ENCODE data around the gene MICU1.
"Not testable (repeated sequence)": the region's sequence is repeated elsewhere in the genome, so short reads cannot be mapped to it uniquely, and the experiment has no call there.

MICU1 gene

GRCh38 chr10:72337039-72337629 is 288.7 kb downstream of the MICU1 start:
- DNase-seq, result peak in 1 of 2 experiments; percentile 44

DNA sequence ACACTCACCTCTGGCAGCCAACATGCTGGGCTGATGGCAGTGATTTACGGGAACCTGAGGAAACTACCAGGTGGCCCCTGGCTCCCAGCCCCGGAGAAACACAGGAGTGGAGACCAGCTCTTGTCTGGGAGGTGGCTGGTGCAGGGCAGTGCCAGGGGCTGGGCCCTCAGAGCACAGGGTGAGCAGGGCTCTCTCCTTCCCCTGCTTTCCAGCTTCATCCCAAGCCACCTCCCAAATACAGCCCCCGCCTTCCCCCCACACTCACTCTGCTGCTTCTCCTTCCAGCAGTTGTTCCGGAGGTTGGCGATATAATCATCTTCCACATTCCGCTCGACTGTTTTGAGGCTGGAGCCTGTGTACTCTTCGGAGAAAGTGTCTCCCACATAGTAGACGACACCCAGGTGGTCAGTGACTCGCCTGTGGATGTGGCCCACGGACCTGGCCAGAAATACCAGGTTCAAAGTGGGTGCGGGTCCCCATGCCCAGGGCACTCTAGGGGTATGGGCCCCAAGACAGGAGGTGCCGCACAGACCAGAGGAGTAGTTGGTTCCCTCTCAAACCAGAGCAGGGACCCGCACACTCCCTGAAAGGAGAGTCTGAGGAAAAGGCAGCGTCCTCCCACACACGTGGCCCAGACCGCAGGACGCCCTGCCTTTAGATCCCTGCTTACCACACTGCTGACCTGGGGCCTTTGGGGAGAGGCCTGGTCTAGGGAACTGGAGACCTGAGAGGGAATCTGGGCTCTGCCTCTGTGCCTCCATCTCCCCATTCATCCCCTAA is 289.4 kb downstream of the MICU1 start:
- DNase-seq, result no peak

GRCh38 chr10:72335394-72336258 is 290.3 kb downstream of the MICU1 start:
- DNase-seq, result no peak

- DNase-seq, result peak in 1 of 2 experiments; percentile 55
Measured at GRCh38 chr10:72334825-72335393, 291.0 kb downstream of the MICU1 start.

DNA sequence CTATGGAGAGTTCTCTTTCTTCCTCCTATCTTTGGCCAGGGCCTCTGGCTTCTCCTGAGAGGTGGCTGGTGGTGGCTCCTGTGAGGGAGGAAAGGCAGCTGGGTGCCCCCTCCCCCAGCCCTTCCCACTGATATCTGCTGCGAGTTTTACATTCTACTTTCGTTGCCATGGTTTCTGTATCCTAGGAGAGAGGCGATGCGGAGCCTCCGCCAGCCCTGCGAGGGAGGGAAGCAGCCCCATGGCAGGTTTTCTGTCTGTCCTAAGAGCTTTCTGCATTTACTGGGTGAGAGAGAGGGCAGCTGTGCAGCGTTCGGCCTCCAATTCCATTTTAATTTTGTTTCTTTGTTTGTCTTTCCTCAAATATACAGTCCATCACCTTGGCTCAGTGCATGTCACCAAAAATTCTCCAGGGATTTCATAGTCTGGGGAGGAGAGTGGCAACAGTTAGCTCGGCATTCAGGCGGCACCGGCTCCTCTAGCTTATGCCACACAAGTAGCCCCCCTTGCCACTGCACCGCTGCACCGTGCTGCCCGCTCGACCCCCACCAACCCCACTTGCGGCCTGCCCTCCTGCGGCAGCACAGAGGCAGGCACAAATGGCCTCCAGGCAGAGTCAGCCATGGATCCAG is 291.6 kb downstream of the MICU1 start:
- DNase-seq, result no peak

DNA sequence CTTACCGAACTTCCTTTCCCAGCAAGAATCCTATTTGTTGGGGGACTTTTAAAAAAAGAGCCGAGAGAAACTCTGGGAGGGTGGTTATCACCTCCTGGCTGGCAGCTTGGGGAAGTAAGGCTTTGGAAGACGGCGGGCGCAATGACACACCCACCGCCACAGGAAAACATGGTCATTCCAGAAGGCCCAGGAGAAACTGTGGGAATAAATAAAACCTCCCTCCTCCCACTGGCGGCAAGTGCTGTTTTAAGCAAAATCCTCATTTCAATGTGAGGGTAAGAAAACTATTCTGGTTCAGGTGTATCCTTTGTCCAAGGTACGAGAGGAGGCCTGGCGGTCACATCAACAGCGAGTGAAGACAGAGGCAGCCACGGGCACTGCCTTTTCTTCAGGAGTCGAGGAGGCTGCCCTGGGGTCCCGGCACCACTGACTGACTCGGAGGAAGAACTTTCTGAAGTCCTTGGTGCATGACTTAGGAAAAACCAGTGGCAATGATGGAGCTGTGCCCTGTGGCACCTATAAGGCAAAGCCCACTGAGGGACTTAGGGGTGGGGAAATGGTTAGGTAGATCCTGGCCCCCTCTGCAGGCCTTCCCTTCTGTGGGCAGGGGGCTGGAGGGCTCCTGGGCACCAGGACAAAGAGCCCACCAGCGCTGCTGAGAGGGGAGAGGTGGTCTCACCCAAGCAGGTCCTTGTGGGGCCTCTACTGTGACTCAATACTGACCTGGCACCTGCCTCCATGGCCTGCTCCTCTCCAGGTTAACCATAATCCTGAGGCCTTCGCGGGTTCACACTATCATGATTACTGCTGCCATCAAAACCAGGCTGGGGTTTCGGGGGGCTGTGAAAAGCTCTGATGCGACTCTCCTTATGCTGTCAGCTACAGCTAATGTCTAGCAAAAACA is 292.5 kb downstream of the MICU1 start:
- DNase-seq, result no peak

- no peak for DNase-seq
Measured at GRCh38 chr10:72332423-72333111, 293.3 kb downstream of the MICU1 start.

DNA sequence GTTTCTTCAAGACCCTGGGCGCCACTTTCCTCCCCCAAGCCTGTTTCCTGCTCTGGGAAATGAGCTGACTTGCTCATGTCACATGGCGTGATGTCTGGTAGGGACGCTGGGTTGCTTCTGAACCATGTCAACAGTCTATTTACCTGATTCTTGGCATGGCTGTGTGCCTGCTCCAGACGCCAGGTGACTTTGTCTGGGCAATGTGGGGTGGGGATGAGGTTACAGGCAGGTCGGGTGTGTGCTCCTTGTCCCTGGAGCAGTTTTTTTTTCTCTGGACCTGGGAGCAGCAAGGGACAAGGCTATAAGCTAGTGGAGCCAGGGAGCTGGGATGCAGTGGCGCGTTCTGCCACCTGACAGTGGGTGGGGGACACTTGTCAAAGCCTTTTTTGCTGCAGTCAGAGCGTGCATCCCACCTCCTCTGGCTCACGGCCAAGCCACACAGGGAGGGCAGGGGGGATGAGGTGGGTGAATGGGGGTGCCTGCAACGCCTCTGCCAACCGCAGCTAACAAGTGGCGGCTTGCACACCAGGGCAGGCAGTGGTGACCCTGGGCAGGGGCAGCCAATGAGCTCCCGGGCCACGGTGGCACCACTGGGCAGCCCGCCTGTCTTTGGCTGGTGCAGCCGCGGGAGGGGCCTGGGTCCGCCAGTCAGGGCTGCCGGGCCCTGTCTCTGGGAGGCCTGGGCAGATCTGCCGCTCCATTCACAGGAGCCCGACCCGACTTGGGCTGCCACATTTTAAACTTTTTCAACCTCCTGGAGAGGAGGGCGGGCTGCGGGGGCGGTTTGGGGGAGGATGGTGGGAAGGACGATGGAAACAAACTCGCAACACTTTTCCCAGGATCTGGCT is 294.1 kb downstream of the MICU1 start:
- no peak for DNase-seq

DNA sequence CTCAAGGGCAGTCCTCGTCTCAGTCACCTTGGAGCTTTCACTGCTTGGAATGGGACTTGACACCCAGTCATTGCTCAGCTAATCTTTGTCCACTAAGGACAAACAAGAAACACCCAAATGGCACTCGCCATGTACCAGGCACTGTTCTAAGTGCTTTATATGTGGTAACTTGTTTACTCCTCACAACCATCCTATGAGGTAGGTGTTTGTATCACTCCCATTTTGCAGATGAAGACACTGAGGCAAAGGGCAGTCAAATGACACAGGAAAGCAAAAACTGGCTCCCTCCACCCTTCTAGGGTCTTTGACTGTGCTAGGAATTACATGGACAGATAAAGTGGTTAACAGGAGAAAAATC is 295.8 kb downstream of the MICU1 start:
- no peak for DNase-seq

DNA sequence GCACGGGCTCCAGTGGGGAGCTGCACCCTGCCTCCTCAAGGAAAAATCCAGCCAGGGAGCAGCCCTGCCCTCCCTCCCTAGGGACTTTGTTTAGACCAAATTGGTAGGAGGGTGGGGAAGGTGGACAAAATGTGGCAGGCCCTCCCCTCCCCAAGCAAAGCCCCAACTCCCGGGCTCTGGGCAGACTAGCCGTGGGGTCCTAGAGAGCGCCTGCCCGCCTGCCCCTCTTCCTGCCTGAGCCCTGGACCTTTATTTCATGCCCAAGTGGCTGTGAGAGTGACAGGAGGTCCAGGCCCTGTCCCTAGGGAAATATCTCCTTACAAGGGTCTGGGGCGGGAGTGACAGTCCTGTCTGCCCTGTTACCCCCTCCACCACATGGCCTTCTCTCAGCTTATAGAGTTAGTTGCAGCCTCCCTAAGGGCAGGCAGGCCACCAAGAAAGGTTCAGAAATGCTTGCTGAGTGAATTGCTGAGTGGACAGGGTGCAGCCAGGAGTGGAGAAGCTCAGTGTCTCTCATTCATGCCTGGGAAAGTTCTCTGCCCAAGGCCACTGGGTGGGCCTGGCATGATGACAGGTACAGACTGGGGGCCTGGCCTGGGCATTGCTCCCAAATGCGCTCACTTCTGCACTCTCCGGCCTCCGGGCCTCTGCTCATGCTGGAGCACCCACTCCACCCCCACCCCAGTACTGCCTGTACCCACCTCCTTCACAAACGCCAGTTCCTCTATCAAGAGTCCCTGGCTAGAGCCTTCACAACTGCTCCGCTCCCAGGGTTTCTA is 296.4 kb downstream of the MICU1 start:
- DNase-seq, result no peak

DNA sequence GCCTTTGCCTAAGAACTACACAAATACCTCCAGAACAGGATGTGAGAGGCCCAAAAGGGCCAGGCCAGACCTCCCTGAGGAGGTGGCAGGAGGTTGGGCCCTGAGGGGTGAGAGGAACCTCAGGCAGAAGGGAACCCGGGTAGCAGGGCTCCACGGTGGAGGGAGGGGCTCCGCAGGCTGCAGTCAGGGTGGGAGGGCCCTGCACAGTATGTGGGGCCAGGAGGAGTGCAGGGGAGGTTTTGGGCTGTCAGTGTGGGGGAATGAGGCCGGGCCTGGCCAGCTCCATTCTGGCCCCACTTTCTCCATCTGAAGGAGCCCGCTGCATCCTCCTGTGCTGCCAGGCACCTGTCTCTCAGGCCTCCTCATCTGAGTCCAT is 297.1 kb downstream of the MICU1 start:
- no peak for DNase-seq

GRCh38 chr10:72328045-72328828 is 297.6 kb downstream of the MICU1 start:
- peak in 1 of 2 experiments; percentile 51 for DNase-seq

DNA sequence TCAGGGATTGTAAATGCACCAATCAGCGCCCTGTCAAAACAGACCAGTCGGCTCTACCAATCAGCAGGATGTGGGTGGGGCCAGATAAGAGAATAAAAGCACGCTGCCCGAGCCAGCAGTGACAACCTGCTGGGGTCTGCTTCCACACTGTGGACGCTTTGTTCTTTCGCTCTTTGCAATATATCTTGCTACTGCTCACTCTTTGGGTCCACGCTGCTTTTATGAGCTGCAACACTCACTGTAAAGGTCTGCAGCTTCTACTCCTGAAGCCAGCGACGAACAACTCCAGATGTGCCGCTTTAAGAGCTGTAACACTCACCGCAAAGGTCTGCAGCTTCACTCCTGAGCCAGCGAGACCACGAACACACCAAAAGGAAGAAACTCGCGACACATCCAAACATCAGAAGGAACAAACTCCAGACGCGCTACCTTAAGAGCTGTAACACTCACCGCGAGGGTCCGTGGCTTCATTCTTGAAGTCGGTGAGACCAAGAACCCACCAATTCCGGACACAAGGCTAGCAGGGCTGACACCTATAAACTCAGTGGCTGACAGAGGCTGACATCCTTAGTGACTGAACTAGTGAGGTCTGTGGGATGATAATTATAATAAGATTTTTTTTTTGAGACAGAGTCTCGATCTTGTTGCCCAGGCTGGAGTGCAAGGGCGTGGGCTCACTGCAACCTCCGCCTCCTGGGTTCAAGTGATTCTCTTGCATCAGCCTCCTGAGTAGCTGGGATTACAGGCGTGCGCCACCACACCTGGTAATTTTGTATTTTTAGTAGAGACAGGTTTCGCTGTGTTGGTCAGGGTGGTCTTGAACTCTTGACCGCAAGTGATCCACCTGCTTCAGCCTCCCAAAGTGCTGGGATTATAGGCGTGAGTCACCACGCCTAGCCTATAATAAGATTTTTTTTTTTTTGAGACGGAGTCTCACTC is 298.9 kb downstream of the MICU1 start:
- not testable (repeated sequence) for DNase-seq

DNA sequence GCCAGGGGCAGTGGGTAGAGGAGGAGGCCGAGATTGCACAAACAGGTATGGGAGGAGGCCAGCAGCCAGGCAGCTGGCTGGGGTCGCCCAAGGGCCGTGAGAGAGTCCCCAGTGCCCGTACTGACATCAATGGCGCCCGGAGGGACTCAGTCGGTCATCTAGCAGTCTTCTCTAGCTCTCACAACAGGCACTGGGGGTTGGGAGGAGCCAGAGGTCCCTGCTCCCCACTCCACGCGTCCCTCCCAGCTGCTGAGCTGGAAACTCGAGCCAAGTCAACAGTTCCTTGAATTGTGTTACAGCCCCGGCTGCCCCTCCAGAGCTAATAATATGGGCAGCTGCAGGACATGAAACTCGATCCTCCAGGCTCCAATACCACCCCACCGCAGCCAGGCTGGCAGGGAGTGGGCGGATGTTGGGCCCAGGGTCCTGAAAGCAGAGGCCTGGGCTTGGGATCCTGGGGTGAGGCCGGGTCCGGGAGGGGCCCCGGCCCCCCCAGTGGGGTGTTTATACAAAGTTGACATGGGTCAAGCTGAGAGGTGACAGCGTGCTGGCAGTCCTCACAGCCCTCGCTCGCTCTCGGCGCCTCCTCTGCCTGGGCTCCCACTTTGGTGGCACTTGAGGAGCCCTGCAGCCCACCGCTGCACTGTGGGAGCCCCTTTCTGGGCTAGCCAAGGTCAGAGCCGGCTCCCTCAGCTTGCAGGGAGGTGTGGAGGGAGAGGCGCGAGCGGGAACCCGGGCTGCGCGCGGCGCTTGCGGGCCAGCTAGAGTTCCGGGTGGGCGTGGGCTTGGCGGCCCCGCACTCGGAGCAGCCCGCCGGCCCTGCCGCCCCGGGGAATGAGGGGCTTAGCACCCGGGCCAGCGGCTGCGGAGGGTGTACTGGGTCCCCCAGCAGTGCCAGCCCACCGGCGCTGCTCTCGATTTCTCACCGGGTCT is 300.4 kb downstream of the MICU1 start:
- DNase-seq, result not testable (repeated sequence)

DNA sequence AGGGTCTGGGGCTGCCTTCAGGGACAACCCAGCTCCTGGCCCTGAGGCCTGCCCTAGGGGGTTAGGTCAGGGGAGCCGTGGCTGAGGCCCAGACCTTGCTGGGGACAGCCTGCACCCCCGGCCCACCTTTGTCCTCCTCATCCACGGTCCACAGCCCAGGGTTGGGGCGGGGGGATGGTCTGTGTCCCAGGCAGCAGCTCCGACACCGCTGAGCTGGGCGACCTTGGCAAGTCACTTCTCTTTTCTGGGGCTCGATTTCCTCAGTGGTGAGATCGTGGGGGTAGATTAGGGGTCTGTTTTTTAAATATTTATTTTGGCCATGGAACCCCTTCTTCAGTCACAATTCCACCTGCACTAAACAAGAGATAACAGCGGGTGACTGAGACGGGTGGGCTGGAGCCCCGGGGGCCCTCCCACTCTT is 302.1 kb downstream of the MICU1 start:
- no peak for DNase-seq

DNA sequence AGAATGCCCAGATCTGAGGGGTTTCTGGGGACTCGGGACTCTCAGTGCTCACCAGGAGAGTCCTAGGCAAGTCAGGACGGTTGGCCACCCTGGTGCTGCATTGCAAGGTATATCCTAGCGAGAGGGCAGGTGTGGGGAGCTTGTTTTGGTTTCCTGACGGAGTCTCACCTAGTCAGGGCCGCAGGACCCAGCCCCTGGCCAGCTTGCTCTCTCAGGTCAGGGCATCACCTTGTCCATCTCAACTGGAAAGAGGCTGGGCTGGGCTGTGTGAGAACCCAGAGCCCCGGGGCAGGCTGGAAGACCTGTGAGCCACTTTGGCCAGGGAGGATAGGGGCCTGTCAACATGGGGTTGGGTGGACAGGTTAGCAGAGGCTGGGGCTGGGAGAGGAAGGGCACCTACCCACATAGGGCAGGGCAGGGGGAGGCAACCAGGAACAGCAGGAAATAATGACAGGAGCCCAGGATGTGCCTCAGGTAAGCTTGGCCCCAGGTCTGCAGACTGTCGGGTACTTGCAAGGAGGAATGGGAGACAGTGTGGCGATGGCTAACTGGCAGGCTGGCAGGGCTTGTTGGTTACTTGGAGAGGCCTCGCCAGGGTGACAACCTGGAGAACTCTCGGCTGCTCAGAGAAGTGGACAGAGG is 302.6 kb downstream of the MICU1 start:
- no peak for DNase-seq
